ENCODE measurements around the gene TRABD2B. TPM values are rescaled to one million over a fixed set of nuclear protein-coding genes. Genes with fewer than 3 reads are reported as not detected.

Gene TRABD2B
- total and polyA plus RNA-seq, 2 donors = 0.09 to 0.75 TPM

DNA sequence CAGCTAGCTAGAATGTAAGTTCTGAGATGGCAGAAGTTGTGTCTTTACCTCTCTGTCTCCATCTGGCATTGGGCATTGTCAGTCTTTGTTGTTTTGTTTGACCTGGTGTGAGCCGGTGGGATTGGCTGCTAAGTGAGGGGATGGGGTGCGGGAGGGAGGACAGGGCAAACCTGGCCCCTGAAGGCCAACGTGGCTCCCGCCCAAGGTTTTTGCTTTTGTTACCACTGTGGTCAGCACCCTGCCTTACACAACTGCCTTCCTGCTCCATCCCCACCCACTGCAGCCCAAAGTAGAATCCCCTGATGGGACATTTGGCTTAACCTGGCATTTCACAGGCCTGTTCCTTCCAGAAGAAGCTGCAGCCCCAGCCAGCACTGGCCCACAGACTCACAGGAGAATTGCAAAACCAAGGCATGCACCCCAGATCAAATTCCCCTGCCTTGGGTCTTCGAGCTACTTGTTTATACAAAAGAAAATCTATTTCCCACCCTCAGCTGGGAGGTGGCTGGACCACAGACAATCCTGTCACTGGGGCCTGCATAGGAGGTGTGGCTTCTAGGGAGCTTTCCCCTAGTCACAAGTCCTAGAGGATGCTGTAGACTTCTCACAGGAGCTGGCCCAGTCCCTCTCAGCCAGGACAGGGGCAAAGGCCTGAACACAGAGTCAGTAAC is 147.5 kb downstream of the TRABD2B start:
- Histone ChIP-seq H3K4me3 (ENCODE audit: low read length in 2 of 2) (no peak overlapping the region), H3K9me3 (ENCODE audit: control insufficient read depth in 2 of 2, insufficient read depth in 1 of 2, low read length in 1 of 2) (no peaks in the 10 kb centered on the region), H3K27me3 (ENCODE audit: control insufficient read depth in 2 of 2, insufficient read depth in 1 of 2, low read length in 1 of 2) (no peaks in the 10 kb centered on the region), H3K27ac (ENCODE audit: low read depth in 1 of 2, low read length in 1 of 2) (no peak overlapping the region), H3K36me3 (ENCODE audit: control insufficient read depth in 2 of 2, insufficient read depth in 2 of 2, low read length in 1 of 2) (no peaks in the 10 kb centered on the region), H3K4me1 (ENCODE audit: control insufficient read depth in 2 of 2, insufficient read depth in 2 of 2, low read length in 2 of 2) (no peaks in the 10 kb centered on the region)
- DNase-seq (ENCODE audit: low read depth in 6 of 9, low spot score in 9 of 9) = no peak
- whole genome bisulfite sequencing = 91% methylated on average over 5 of the region's 5 CpGs

GRCh38 chr1:47849005-47849521 is 148.1 kb downstream of the TRABD2B start:
- WGBS = 94% methylated on average over 4 of the region's 4 CpGs
- Histone ChIP-seq H3K9me3 (ENCODE audit: control insufficient read depth in 2 of 2, insufficient read depth in 1 of 2, low read length in 1 of 2) (no peaks in the 10 kb centered on the region), H3K27me3 (ENCODE audit: control insufficient read depth in 2 of 2, insufficient read depth in 1 of 2, low read length in 1 of 2) (no peaks in the 10 kb centered on the region), H3K4me3 (ENCODE audit: low read length in 2 of 2) (no peak overlapping the region), H3K36me3 (ENCODE audit: control insufficient read depth in 2 of 2, insufficient read depth in 2 of 2, low read length in 1 of 2) (no peaks in the 10 kb centered on the region), H3K27ac (ENCODE audit: low read depth in 1 of 2, low read length in 1 of 2) (no peak overlapping the region), H3K4me1 (ENCODE audit: control insufficient read depth in 2 of 2, insufficient read depth in 2 of 2, low read length in 2 of 2) (no peaks in the 10 kb centered on the region)
- DNase-seq (ENCODE audit: low read depth in 6 of 9, low spot score in 9 of 9) = no peak

DNA sequence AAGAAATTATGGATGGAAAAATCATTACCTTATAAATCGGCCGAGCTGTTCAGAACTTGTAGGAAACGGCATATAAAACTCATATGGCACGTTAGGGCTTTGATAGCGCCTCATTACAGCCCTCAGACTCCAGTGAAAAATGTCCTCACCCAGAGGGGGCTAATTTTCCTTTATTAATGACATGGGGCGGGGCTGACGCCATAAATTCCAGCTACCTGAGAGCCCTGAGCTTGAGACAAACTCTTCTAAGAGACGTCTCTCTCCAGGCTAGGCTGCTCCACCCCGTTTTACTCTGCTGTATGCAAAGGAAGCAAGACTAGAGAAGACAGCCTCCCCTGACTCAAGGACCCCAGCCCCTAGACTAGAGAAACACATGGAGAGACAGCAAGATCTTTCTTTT is 149.4 kb downstream of the TRABD2B start:
- no peak for DNase-seq (ENCODE audit: low read depth in 6 of 9, low spot score in 9 of 9)

DNA sequence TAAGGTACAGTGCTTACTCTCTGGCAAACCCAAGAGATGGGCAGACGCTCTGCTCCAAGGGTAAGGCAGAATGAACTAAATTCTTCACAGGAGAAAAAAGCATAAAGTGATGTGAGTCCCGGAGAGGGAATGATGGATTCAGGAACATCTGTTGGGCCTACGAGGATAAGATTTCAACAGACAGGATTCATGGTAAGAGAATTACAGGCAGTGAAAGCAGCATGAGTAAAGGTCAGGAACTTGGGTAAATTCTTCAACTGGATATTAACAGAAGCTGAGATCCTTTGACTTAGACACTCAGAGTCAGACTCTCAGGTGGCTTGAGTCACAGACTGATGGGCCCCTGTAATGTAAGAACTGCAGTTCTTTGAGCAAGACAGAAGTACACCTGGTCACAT is 152.6 kb downstream of the TRABD2B start:
- Histone ChIP-seq H3K36me3 (ENCODE audit: control insufficient read depth in 2 of 2, insufficient read depth in 2 of 2, low read length in 1 of 2) (no peaks in the 10 kb centered on the region), H3K9me3 (ENCODE audit: control insufficient read depth in 2 of 2, insufficient read depth in 1 of 2, low read length in 1 of 2) (no peaks in the 10 kb centered on the region), H3K4me1 (ENCODE audit: control insufficient read depth in 2 of 2, insufficient read depth in 2 of 2, low read length in 2 of 2) (no peaks in the 10 kb centered on the region), H3K27me3 (ENCODE audit: control insufficient read depth in 2 of 2, insufficient read depth in 1 of 2, low read length in 1 of 2) (peaks cover 0 to 6% of the 10 kb centered on the region in 2 donors), H3K4me3 (ENCODE audit: low read length in 2 of 2) (no peak overlapping the region), H3K27ac (ENCODE audit: low read depth in 1 of 2, low read length in 1 of 2) (no peak overlapping the region)
- no peak for DNase-seq (ENCODE audit: low read depth in 6 of 9, low spot score in 9 of 9)
- WGBS = 97% methylated on average over 3 of the region's 3 CpGs

More for the DNA sequence above, 149.4 kb downstream of the TRABD2B start:
- Histone ChIP-seq H3K36me3 (ENCODE audit: control insufficient read depth in 2 of 2, insufficient read depth in 2 of 2, low read length in 1 of 2) (no peaks in the 10 kb centered on the region), H3K27ac (ENCODE audit: low read depth in 1 of 2, low read length in 1 of 2) (no peak overlapping the region), H3K27me3 (ENCODE audit: control insufficient read depth in 2 of 2, insufficient read depth in 1 of 2, low read length in 1 of 2) (peaks cover 0 to 3% of the 10 kb centered on the region in 2 donors), H3K4me1 (ENCODE audit: control insufficient read depth in 2 of 2, insufficient read depth in 2 of 2, low read length in 2 of 2) (no peaks in the 10 kb centered on the region), H3K4me3 (ENCODE audit: low read length in 2 of 2) (no peak overlapping the region), H3K9me3 (ENCODE audit: control insufficient read depth in 2 of 2, insufficient read depth in 1 of 2, low read length in 1 of 2) (no peaks in the 10 kb centered on the region)
- WGBS = 94% methylated on average over 9 of the region's 9 CpGs

GRCh38 chr1:47843781-47844557 is 153.2 kb downstream of the TRABD2B start:
- Histone ChIP-seq H3K4me1 (ENCODE audit: control insufficient read depth in 2 of 2, insufficient read depth in 2 of 2, low read length in 2 of 2) (no peaks in the 10 kb centered on the region), H3K27me3 (ENCODE audit: control insufficient read depth in 2 of 2, insufficient read depth in 1 of 2, low read length in 1 of 2) (peaks cover 0 to 6% of the 10 kb centered on the region in 2 donors), H3K36me3 (ENCODE audit: control insufficient read depth in 2 of 2, insufficient read depth in 2 of 2, low read length in 1 of 2) (no peaks in the 10 kb centered on the region), H3K27ac (ENCODE audit: low read depth in 1 of 2, low read length in 1 of 2) (no peak overlapping the region), H3K4me3 (ENCODE audit: low read length in 2 of 2) (no peak overlapping the region), H3K9me3 (ENCODE audit: control insufficient read depth in 2 of 2, insufficient read depth in 1 of 2, low read length in 1 of 2) (no peaks in the 10 kb centered on the region)
- 90% methylated on average over 10 of the region's 10 CpGs for WGBS
- DNase-seq (ENCODE audit: low read depth in 6 of 9, low spot score in 9 of 9) = no peak

DNA sequence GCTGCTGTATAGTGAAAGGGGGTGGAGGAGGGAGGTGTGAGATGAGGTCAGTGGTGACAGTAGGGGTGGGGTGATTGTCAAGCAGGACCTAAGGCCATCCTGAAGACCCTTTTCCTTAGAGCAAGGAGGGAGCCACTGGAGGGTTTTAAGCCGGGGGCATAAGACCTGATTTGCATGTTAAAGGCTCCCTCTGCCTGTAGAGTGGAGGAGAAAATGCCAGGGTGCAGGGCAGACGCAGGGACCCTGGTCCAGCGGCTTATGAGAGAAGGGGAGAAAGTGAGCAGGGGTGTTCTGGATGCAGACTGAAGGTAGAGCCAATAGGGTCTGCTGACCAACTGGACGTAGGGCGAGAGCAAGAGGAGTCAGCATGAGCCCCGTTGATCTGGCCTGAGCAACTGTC is 154.1 kb downstream of the TRABD2B start:
- H3K9me3 ChIP-seq (ENCODE audit: control insufficient read depth in 2 of 2, insufficient read depth in 1 of 2, low read length in 1 of 2) = no peaks in the 10 kb centered on the region
- no peak overlapping the region for H3K4me3 ChIP-seq (ENCODE audit: low read length in 2 of 2)
- WGBS = 85% methylated on average over 6 of the region's 6 CpGs
- peaks cover 0 to 6% of the 10 kb centered on the region in 2 donors for H3K27me3 ChIP-seq (ENCODE audit: control insufficient read depth in 2 of 2, insufficient read depth in 1 of 2, low read length in 1 of 2)
- no peaks in the 10 kb centered on the region for H3K36me3 ChIP-seq (ENCODE audit: control insufficient read depth in 2 of 2, insufficient read depth in 2 of 2, low read length in 1 of 2)
- no peak for DNase-seq (ENCODE audit: low read depth in 6 of 9, low spot score in 9 of 9)
- H3K4me1 ChIP-seq (ENCODE audit: control insufficient read depth in 2 of 2, insufficient read depth in 2 of 2, low read length in 2 of 2) = no peaks in the 10 kb centered on the region
- H3K27ac ChIP-seq (ENCODE audit: low read depth in 1 of 2, low read length in 1 of 2) = no peak overlapping the region

GRCh38 chr1:47842228-47842919 is 154.8 kb downstream of the TRABD2B start:
- Histone ChIP-seq H3K4me3 (ENCODE audit: low read length in 2 of 2) (no peak overlapping the region), H3K36me3 (ENCODE audit: control insufficient read depth in 2 of 2, insufficient read depth in 2 of 2, low read length in 1 of 2) (no peaks in the 10 kb centered on the region), H3K27me3 (ENCODE audit: control insufficient read depth in 2 of 2, insufficient read depth in 1 of 2, low read length in 1 of 2) (peaks cover 0 to 6% of the 10 kb centered on the region in 2 donors), H3K9me3 (ENCODE audit: control insufficient read depth in 2 of 2, insufficient read depth in 1 of 2, low read length in 1 of 2) (no peaks in the 10 kb centered on the region), H3K27ac (ENCODE audit: low read depth in 1 of 2, low read length in 1 of 2) (no peak overlapping the region), H3K4me1 (ENCODE audit: control insufficient read depth in 2 of 2, insufficient read depth in 2 of 2, low read length in 2 of 2) (no peaks in the 10 kb centered on the region)
- WGBS = 62% methylated on average over 5 of the region's 5 CpGs
- DNase-seq (ENCODE audit: low read depth in 6 of 9, low spot score in 9 of 9) = no peak

DNA sequence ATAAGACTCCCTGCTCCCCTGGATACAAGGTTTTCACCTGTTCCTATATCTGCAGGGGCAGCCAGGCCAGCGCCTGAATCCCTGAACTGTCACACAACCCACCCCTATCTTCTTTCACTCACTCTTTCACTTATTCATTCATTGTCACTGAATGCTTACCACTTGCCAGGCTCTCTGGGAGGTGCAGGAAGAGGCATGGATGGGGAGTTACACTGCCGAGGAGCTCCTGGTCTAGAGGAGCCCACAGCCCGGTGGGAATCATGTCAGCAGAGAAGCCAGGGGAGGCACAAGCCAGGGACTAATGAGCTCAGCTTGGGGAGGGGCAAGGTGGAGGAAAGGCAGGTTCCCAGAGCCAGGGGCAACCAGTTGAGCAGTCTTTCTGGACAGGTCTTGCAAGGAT is 155.8 kb downstream of the TRABD2B start:
- H3K27ac ChIP-seq (ENCODE audit: low read depth in 1 of 2, low read length in 1 of 2) = no peak overlapping the region
- H3K4me3 ChIP-seq (ENCODE audit: low read length in 2 of 2) = no peak overlapping the region
- H3K4me1 ChIP-seq (ENCODE audit: control insufficient read depth in 2 of 2, insufficient read depth in 2 of 2, low read length in 2 of 2) = no peaks in the 10 kb centered on the region
- no peak for DNase-seq (ENCODE audit: low read depth in 6 of 9, low spot score in 9 of 9)
- H3K36me3 ChIP-seq (ENCODE audit: control insufficient read depth in 2 of 2, insufficient read depth in 2 of 2, low read length in 1 of 2) = no peaks in the 10 kb centered on the region
- no peaks in the 10 kb centered on the region for H3K9me3 ChIP-seq (ENCODE audit: control insufficient read depth in 2 of 2, insufficient read depth in 1 of 2, low read length in 1 of 2)
- 88% methylated on average over 3 of the region's 3 CpGs for WGBS
- peaks cover 0 to 6% of the 10 kb centered on the region in 2 donors for H3K27me3 ChIP-seq (ENCODE audit: control insufficient read depth in 2 of 2, insufficient read depth in 1 of 2, low read length in 1 of 2)
